GM18526 (cell line): ENCODE measurements around the gene SFRP2.

ENCODE experiments used
- POLR2A ChIP-seq: IDR thresholded peaks from 3 replicates; pipeline ENCODE4 v1.6.1; 2011; ENCODE audit not compliant: insufficient read length; ENCODE audit errors: extremely low read depth

Gene SFRP2

GRCh38 chr4:153788413-153789276 lies at the start of gene SFRP2:
Gene SFRP2 (minus strand): TSS chr4:153789083. CDS start chr4:153788835, 248 bp downstream.
- TF ChIP-seq POLR2A = no peak

- TF ChIP-seq POLR2A = no peak
Measured at GRCh38 chr4:153838564-153838963, 49.7 kb upstream of the SFRP2 start.

GRCh38 chr4:153834901-153835300 lies 46.0 kb upstream of the SFRP2 start:
- no peak for TF ChIP-seq POLR2A

GRCh38 chr4:153832720-153833287 lies 43.9 kb upstream of the SFRP2 start:
- no peak for TF ChIP-seq POLR2A

GRCh38 chr4:153832054-153832453 lies 43.2 kb upstream of the SFRP2 start:
- no peak for TF ChIP-seq POLR2A

GRCh38 chr4:153831245-153831644 lies 42.4 kb upstream of the SFRP2 start:
- TF ChIP-seq POLR2A = no peak

GRCh38 chr4:153825691-153826090 lies 36.8 kb upstream of the SFRP2 start:
- no peak for TF ChIP-seq POLR2A

- TF ChIP-seq POLR2A = no peak
Measured at GRCh38 chr4:153825126-153825525, 36.2 kb upstream of the SFRP2 start.

GRCh38 chr4:153824501-153824900 lies 35.6 kb upstream of the SFRP2 start:
- TF ChIP-seq POLR2A = no peak

- no peak for TF ChIP-seq POLR2A
Measured at GRCh38 chr4:153823483-153823882, 34.6 kb upstream of the SFRP2 start.

- no peak for TF ChIP-seq POLR2A
Measured at GRCh38 chr4:153822316-153822715, 33.4 kb upstream of the SFRP2 start.

GRCh38 chr4:153817466-153817865 lies 28.6 kb upstream of the SFRP2 start:
- TF ChIP-seq POLR2A = no peak

GRCh38 chr4:153816542-153816941 lies 27.7 kb upstream of the SFRP2 start:
- TF ChIP-seq POLR2A = no peak

GRCh38 chr4:153814789-153815188 lies 25.9 kb upstream of the SFRP2 start:
- TF ChIP-seq POLR2A = no peak

GRCh38 chr4:153809916-153810810 lies 21.3 kb upstream of the SFRP2 start:
- TF ChIP-seq POLR2A = no peak

- TF ChIP-seq POLR2A = no peak
Measured at GRCh38 chr4:153809307-153809706, 20.4 kb upstream of the SFRP2 start.
